ENCODE data around the gene FBXO31.

- TF ChIP-seq CTCF (IDR thresholded peaks at IDR 0.05) = no peak
- no peak for TF ChIP-seq POLR2A (IDR thresholded peaks at IDR 0.05)
- no peak for TF ChIP-seq POLR2AphosphoS5 (IDR thresholded peaks at IDR 0.05)
Measured at GRCh38 chr16:87422106-87422505, 38.5 kb upstream of the FBXO31 start.

Data from sigmoid colon (tissue), 4 donors.